IPS DF 19.7 (cell line): ENCODE data around the gene TMEM203.

ENCODE experiments used
- DNase-seq: peaks from one replicate; pipeline ENCODE4 v3.0.0-alpha.2; 2013; ENCODE audit warnings: low read depth, low spot score

The TMEM203 gene

GRCh38 chr9:137181680-137182079 lies 23.8 kb downstream of the TMEM203 start:
- DNase-seq, result no peak

GRCh38 chr9:137180491-137180890 lies 25.0 kb downstream of the TMEM203 start:
- DNase-seq, result no peak

- DNase-seq, result no peak
Observed at GRCh38 chr9:137179761-137180160, 25.7 kb downstream of the TMEM203 start.

GRCh38 chr9:137178939-137179630 lies 26.4 kb downstream of the TMEM203 start:
- DNase-seq, result no peak

- no peak for DNase-seq
Observed at GRCh38 chr9:137178201-137178938, 27.1 kb downstream of the TMEM203 start.

GRCh38 chr9:137176302-137177182 lies 28.9 kb downstream of the TMEM203 start:
- DNase-seq, result no peak

- no peak for DNase-seq
Observed at GRCh38 chr9:137175345-137175961, 30.0 kb downstream of the TMEM203 start.

- no peak for DNase-seq
Observed at GRCh38 chr9:137174722-137175293, 30.6 kb downstream of the TMEM203 start.

- DNase-seq, result no peak
Observed at GRCh38 chr9:137173796-137174664, 31.4 kb downstream of the TMEM203 start.

GRCh38 chr9:137172901-137173795 lies 32.3 kb downstream of the TMEM203 start:
- DNase-seq, result no peak

- DNase-seq, result no peak
Observed at GRCh38 chr9:137171149-137171900, 34.1 kb downstream of the TMEM203 start.

- DNase-seq, result no peak
Observed at GRCh38 chr9:137170486-137171148, 34.8 kb downstream of the TMEM203 start.

GRCh38 chr9:137169896-137170358 lies 35.5 kb downstream of the TMEM203 start, which contains the start of gene LRRC26:
LRRC26 (minus strand) TSS chr9:137170051; CDS start chr9:137169943, 108 bp downstream.
- DNase-seq, result no peak

GRCh38 chr9:137168904-137169856 lies 36.3 kb downstream of the TMEM203 start:
- peak; percentile 54 for DNase-seq

- DNase-seq, result no peak
Observed at GRCh38 chr9:137168573-137168903, 36.9 kb downstream of the TMEM203 start.

GRCh38 chr9:137167747-137168572 lies 37.5 kb downstream of the TMEM203 start:
- DNase-seq, result no peak
